Kidney epithelial cell (primary cell): Measurements from ENCODE around the gene PXK. TPM values are rescaled to one million over a fixed set of nuclear protein-coding genes. Genes with fewer than 3 reads are reported as not detected.
"Not testable (repeated sequence)": the region's sequence is repeated elsewhere in the genome, so short reads cannot be mapped to it uniquely, and the experiment has no call there.

Experiments
- DNase-seq: peaks from one replicate; pipeline ENCODE4 v3.0.0-alpha.2; 2010; ENCODE audit warnings: low read depth
- H3K27me3 ChIP-seq: 2 replicates; pipeline ENCODE4 v1.6.0; 2011; ENCODE audit warnings: low read length; ENCODE audit not compliant: control insufficient read depth, insufficient read depth
- H3K36me3 ChIP-seq: 2 replicates; pipeline ENCODE4 v1.5.1; 2011; ENCODE audit warnings: low read length; ENCODE audit not compliant: control insufficient read depth, insufficient read depth
- H3K4me3 ChIP-seq: 2 replicates; pipeline ENCODE4 v1.5.1; 2011; ENCODE audit warnings: low read depth, mild to moderate bottlenecking, control low read depth, low read length
- CTCF ChIP-seq: IDR thresholded peaks from 2 replicates; pipeline ENCODE4 v1.5.1; 2011; ENCODE audit warnings: mild to moderate bottlenecking, moderate library complexity, low read length, control low read depth, inconsistent platforms; ENCODE audit not compliant: insufficient read depth, poor library complexity, severe bottlenecking
- total RNA-seq: library from RNA; depleted of rRNA; stranded (reverse); fragments of >200 nt; gene quantifications from 2 replicates; pipeline ENCODE4 v1.2.3, GENCODE V29; 2015

PXK gene
- 13.2 and 17.9 TPM in 2 replicates for total RNA-seq

GRCh38 chr3:58332575-58333188 is at the start of gene PXK:
Gene PXK, plus strand, starts transcription at chr3:58332892. Its CDS starts 97 bp downstream, at chr3:58332989.
- H3K36me3 ChIP-seq: no peaks in the 10 kb centered on the region
- TF ChIP-seq CTCF: no peak
- no peaks in the 10 kb centered on the region for H3K27me3 ChIP-seq
- peak within 1 kb of the TSS; percentile 73 for H3K4me3 ChIP-seq
- DNase-seq: no peak

- no peaks in the 10 kb centered on the region for H3K36me3 ChIP-seq
- TF ChIP-seq CTCF: no peak
- no peaks in the 10 kb centered on the region for H3K27me3 ChIP-seq
- no peak for DNase-seq
- H3K4me3 ChIP-seq: no peak overlapping the region
These were observed 47.4 kb upstream of the PXK start for GRCh38 chr3:58285334-58285733.

- TF ChIP-seq CTCF: no peak
- DNase-seq: no peak
- Histone ChIP-seq H3K27me3 (no peaks in the 10 kb centered on the region), H3K36me3 (no peaks in the 10 kb centered on the region), H3K4me3 (no peak overlapping the region)
These were observed 45.3 kb upstream of the PXK start for GRCh38 chr3:58287354-58287753.

GRCh38 chr3:58288011-58288728 is 44.5 kb upstream of the PXK start:
- no peaks in the 10 kb centered on the region for H3K36me3 ChIP-seq
- no peaks in the 10 kb centered on the region for H3K27me3 ChIP-seq
- DNase-seq: no peak
- no peak overlapping the region for H3K4me3 ChIP-seq
- TF ChIP-seq CTCF: no peak

- H3K4me3 ChIP-seq, DNase-seq, H3K36me3 ChIP-seq, H3K27me3 ChIP-seq: not testable (repeated sequence)
These were observed 43.6 kb upstream of the PXK start for GRCh38 chr3:58288964-58289613.

- not testable (repeated sequence) for DNase-seq, H3K27me3 ChIP-seq, H3K36me3 ChIP-seq, H3K4me3 ChIP-seq
These were observed 42.2 kb upstream of the PXK start for GRCh38 chr3:58290446-58290845.
